ENCODE measurements around the gene OR52B2. TPM values are rescaled to one million over a fixed set of nuclear protein-coding genes. Genes with fewer than 3 reads are reported as not detected.
A peak's percentile ranks its signal among the peaks of the same experiment; 100 is the strongest.
"Not testable (repeated sequence)": the region's sequence is repeated elsewhere in the genome, so short reads cannot be mapped to it uniquely, and the experiment has no call there.

The OR52B2 gene
- total RNA-seq, 1 experiment from 2014 or later, result not detected

DNA sequence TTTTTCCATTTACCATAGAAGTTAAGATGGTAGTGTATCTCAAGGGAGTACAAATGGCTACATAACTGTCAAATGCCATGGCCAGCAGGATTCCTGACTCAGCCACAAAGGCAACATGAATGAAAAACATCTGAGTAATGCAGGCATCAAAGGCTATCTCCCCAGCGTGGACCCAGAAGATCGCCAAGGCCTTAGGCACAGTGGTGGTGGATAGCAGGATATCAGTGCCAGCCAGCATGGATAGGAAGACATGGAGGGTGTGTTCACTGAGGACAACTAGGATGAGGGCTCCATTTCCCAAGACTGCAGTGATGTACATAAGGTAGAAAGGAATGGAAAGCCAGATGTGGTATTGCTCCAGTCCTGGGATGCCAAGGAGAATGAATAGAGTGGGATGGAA, 18.0 kb downstream of the OR52B2 start:
- DNase-seq (ENCODE audit: low read depth), result no peak

DNA sequence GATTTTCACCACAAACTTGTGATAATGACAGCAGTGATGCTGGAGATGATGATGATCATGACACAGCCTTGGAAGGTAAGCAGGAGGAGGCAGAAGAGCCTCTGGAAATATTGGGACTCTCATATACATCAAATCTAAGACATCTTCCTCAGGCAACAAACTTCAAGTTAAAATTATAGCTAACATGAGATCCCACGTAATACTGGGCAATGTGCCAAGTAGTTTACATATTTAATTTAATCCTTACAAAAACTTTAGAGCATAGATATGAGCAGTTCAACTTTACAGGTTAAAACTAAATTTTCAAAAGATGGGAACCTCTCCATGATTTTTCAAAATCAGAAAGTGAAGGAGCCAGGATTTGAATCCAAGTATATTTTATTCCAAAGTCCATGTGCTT, 19.0 kb downstream of the OR52B2 start:
- no peak for DNase-seq (ENCODE audit: low read depth)

GRCh38 chr11:6143737-6144136, 26.4 kb downstream of the OR52B2 start:
- DNase-seq (ENCODE audit: low read depth), result not testable (repeated sequence)

- no peak for DNase-seq (ENCODE audit: low read depth)
These were observed 27.2 kb downstream of the OR52B2 start for GRCh38 chr11:6142936-6143335.

DNA sequence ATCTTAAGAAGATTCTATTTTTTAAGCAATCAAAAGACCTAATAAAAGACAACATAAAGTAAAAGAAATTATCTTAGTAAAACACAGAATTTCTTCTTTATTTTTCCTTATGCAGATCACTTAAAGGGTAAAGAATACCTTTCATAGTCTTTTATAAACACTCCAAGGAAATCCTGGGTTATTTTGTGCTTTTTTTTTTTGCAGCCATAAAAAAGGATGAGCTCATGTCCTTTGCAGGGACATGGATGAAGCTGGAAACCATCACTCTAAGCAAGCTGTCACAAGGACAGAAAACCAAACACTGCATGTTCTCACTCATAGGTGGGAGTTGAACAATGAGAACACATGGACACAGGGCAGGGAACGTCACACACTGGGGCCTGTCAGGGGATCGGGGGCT, 34.2 kb downstream of the OR52B2 start:
- not testable (repeated sequence) for DNase-seq (ENCODE audit: low read depth)

- DNase-seq (ENCODE audit: low read depth), result no peak
These were observed 37.7 kb downstream of the OR52B2 start for GRCh38 chr11:6132431-6132830.

- no peak for DNase-seq (ENCODE audit: low read depth)
These were observed 40.5 kb downstream of the OR52B2 start for GRCh38 chr11:6129635-6130034.

DNA sequence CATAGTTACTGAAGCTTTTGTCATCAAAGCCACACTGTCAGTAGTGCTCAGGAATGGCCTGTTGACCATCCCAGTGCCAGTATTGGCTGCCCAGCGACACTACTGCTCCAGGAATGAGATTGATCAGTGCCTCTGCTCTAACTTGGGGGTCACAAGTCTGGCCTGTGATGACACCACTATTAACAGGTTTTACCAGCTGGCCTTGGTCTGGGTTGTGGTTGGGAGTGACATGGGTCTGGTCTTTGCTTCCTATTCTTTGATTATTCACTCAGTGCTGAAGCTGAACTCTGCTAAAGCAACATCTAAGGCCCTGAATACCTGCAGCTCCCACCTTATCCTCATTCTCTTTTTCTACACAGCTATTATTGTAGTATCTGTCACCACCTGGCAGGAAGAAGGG, 41.1 kb downstream of the OR52B2 start:
- DNase-seq (ENCODE audit: low read depth), result no peak

- peak; percentile 2 for DNase-seq (ENCODE audit: low read depth)
These were observed 42.2 kb downstream of the OR52B2 start for GRCh38 chr11:6127881-6128280.

DNA sequence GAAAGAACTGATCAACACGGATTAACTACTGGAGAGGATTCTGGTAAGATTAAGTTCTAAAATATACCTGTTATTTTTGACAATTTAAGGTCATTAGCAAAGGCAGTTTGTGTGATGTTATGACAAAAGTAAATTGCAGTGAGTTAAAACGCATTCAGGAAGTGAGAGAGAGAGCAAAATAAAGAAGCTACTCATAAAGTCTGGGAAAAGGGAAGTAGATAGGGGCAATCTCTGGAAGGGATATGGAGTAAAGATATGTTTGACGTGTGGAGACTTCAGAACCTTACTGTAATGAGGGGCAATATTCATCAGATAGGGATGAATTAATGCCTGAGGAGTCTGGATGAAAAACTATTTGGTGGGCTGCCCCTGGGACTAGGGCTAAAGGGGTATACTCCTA, 45.9 kb downstream of the OR52B2 start:
- DNase-seq (ENCODE audit: low read depth), result no peak

Other genes starting within 250 kb of the OR52B2 start
- gene OR56A3, start 228.1 kb downstream of the OR52B2 start, total RNA-seq (2014; rRNA removed; shearing (Covaris generic)), result not detected in 2 replicates
- not detected in 2 replicates for gene OR56A5, start 201.8 kb downstream of the OR52B2 start, total RNA-seq (2014; rRNA removed; shearing (Covaris generic))
- not detected in 2 replicates for gene OR52L1, start 183.3 kb downstream of the OR52B2 start, total RNA-seq (2014; rRNA removed; shearing (Covaris generic))
- not detected in 2 replicates for gene OR56A4, start 163.4 kb downstream of the OR52B2 start, total RNA-seq (2014; rRNA removed; shearing (Covaris generic))
- gene OR56A1, start 139.6 kb downstream of the OR52B2 start, total RNA-seq (2014; rRNA removed; shearing (Covaris generic)), result not detected in 2 replicates
- not detected in 2 replicates for gene OR56B4, start 62.6 kb downstream of the OR52B2 start, total RNA-seq (2014; rRNA removed; shearing (Covaris generic))
- not detected in 2 replicates for gene OR52W1, start 28.9 kb upstream of the OR52B2 start, total RNA-seq (2014; rRNA removed; shearing (Covaris generic))
- not detected in 2 replicates for gene C11orf42, start 35.2 kb upstream of the OR52B2 start, total RNA-seq (2014; rRNA removed; shearing (Covaris generic))
- gene FHIP1B, start 64.3 kb upstream of the OR52B2 start, total RNA-seq (2014; rRNA removed; shearing (Covaris generic)), result 4.8 and 6.4 TPM in 2 replicates
- gene CNGA4, start 68.8 kb upstream of the OR52B2 start, total RNA-seq (2014; rRNA removed; shearing (Covaris generic)), result not detected in 2 replicates
- gene CCKBR, start 89.5 kb upstream of the OR52B2 start, total RNA-seq (2014; rRNA removed; shearing (Covaris generic)), result not detected in 2 replicates
- gene CAVIN3, start 150.2 kb upstream of the OR52B2 start, total RNA-seq (2014; rRNA removed; shearing (Covaris generic)), result 200 and 367 TPM in 2 replicates
- 40.0 and 45.3 TPM in 2 replicates for gene SMPD1, start 220.1 kb upstream of the OR52B2 start, total RNA-seq (2014; rRNA removed; shearing (Covaris generic))
- 17.3 and 22.1 TPM in 2 replicates for gene APBB1, start 248.8 kb upstream of the OR52B2 start, total RNA-seq (2014; rRNA removed; shearing (Covaris generic))